Renal pelvis (tissue), 3 donors: ENCODE data around the gene MTMR4. TPM values are rescaled to one million over a fixed set of nuclear protein-coding genes. Genes with fewer than 3 reads are reported as not detected.

Experiments used
- polyA plus RNA-seq, 3 donors: library from polyadenylated mRNA; unstranded; fragments of 120-200 nt; gene quantifications; one replicate each; pipeline ENCODE4 v1.2.1, GENCODE V29; 2013; ENCODE audit not compliant: insufficient read length in 3 of 3

The MTMR4 gene
- polyA plus RNA-seq, 3 donors = 48.1 to 71.7 (median 62.3) TPM

Other genes with a start within 250 kb of the MTMR4 start
- 1 to 10 TPM; 2.7 to 6.9 (median 6.6) TPM for gene MPO, start 233.7 kb downstream of the MTMR4 start, polyA plus RNA-seq
- 10 to 100 TPM; 44.2 to 77.0 (median 70.8) TPM for gene TSPOAP1, start 185.8 kb downstream of the MTMR4 start, polyA plus RNA-seq
- gene SUPT4H1, start 162.4 kb downstream of the MTMR4 start, polyA plus RNA-seq = 100 to 1,000 TPM; 120 to 137 (median 126) TPM
- 10 to 100 TPM; 10.7 to 16.9 (median 15.0) TPM for gene RNF43, start 97.1 kb downstream of the MTMR4 start, polyA plus RNA-seq
- gene HSF5, start 26.2 kb downstream of the MTMR4 start, polyA plus RNA-seq = under 1 TPM; 0.19 to 0.36 (median 0.27) TPM
- 1 to 10 TPM in 2 of 3 donors, under 1 TPM in 1; 0.63 to 1.3 (median 1.2) TPM for gene TEX14, start 177.4 kb upstream of the MTMR4 start, polyA plus RNA-seq
- 10 to 100 TPM; 41.6 to 46.8 (median 42.7) TPM for gene RAD51C, start 178.0 kb upstream of the MTMR4 start, polyA plus RNA-seq
- gene PPM1E, start 241.2 kb upstream of the MTMR4 start, polyA plus RNA-seq = 1 to 10 TPM; 3.0 to 4.3 (median 4.2) TPM